Kidney (tissue), 14 donors: ENCODE data around the gene GMPR. TPM values are rescaled to one million over a fixed set of nuclear protein-coding genes. Genes with fewer than 3 reads are reported as not detected.
A peak's percentile ranks its signal among the peaks of the same experiment; 100 is the strongest.

Experiments used
- DNase-seq, 5 donors: peaks; one replicate each; pipeline ENCODE4 v3.0.0-alpha.2; 2013 to 2020
- FAIRE-seq: peaks from 2 replicates; lab custom pipeline; 2012; peaks lifted over from hg19 to GRCh38; lab: Jason Lieb, UNC
- H3K27ac ChIP-seq, 2 donors: one replicate each; pipeline ENCODE4 v1.7.0; 2013; ENCODE audit warnings: low read depth in 2 of 2, low read length in 2 of 2, inconsistent platforms in 1 of 2
- H3K27me3 ChIP-seq: one replicate; pipeline ENCODE4 v1.7.1; 2013; ENCODE audit warnings: low read length, inconsistent platforms; ENCODE audit not compliant: control insufficient read depth, insufficient read depth
- H3K36me3 ChIP-seq, 3 donors: one replicate each; pipeline versions ENCODE4 v1.7.0 to v1.7.1; 2013; ENCODE audit warnings: low read length in 3 of 3, control low read depth in 1 of 3, inconsistent platforms in 1 of 3; ENCODE audit not compliant: insufficient read depth in 3 of 3, control insufficient read depth in 2 of 3
- H3K4me1 ChIP-seq, 3 donors: one replicate each; pipeline versions ENCODE4 v1.7.0 to v1.7.1; 2013; ENCODE audit warnings: low read length in 3 of 3, inconsistent platforms in 1 of 3, low read depth in 1 of 3; ENCODE audit not compliant: control insufficient read depth in 2 of 3, insufficient read depth in 2 of 3
- H3K4me3 ChIP-seq, 3 donors: one replicate each; pipeline versions ENCODE4 v1.7.0 to v1.8.1; 2013; ENCODE audit warnings: low read length in 3 of 3, control low read depth in 1 of 3, inconsistent platforms in 1 of 3
- H3K9ac ChIP-seq, 3 donors: one replicate each; pipeline versions ENCODE4 v1.7.0 to v1.7.1; 2013; ENCODE audit warnings: low read length in 3 of 3, control low read depth in 1 of 3, inconsistent platforms in 1 of 3
- H3K9me3 ChIP-seq, 3 donors: one replicate each; pipeline versions ENCODE4 v1.7.0 to v1.7.1; 2013; ENCODE audit warnings: low read length in 3 of 3, control low read depth in 1 of 3, inconsistent platforms in 1 of 3; ENCODE audit not compliant: control insufficient read depth in 2 of 3, insufficient read depth in 1 of 3
- CTCF ChIP-seq: IDR thresholded peaks from 3 replicates; pipeline ENCODE4 v1.5.1; 2012; ENCODE audit warnings: mild to moderate bottlenecking, moderate library complexity, borderline replicate concordance; ENCODE audit not compliant: insufficient read depth; ENCODE audit errors: extremely low read depth
- intact Hi-C: fragments of 100-400 bp; cut with DNase I; formaldehyde crosslinking; loops from one replicate; pipeline ENCODE4 v1.11.1; 2022
- polyA plus RNA-seq: library from polyadenylated mRNA; stranded (reverse); fragments of 350-450 nt; fragmentation: Illumina TruSeq; extraction: RNeasy Lipid Tissue Mini Kit (QIAGEN cat#74804); gene quantifications from one replicate; pipeline ENCODE4 v1.2.3, GENCODE V29; 2014; ENCODE audit warnings: low read depth, low replicate concordance; ENCODE audit not compliant: insufficient read depth
- total RNA-seq: library from RNA; stranded (reverse); fragmentation: NEBNext Ultra II Directional; extraction: Animal tissue kit (Norgen Biotek cat#: 25700); gene quantifications from one replicate; pipeline ENCODE4 v1.2.1, GENCODE V29; 2021
- donor health status: control.
- donor health status: control.
- donor health status: control.
- donor health status: control.
- donor health status: control.
- donor health status: DM: yes; HTN: yes; CAD: no.
- donor health status: Normal renal cell carcinoma (clear cell type).

The GMPR gene
- total and polyA plus RNA-seq, 2 donors from 2014 or later: 51.4 to 54.5 TPM

GRCh38 chr6:16285467-16286150, 47.2 kb downstream of the GMPR start:
- peak in 1 of 5 donors; percentile 39 for DNase-seq
- no peak overlapping the region for H3K4me3 ChIP-seq
- no peaks in the 10 kb centered on the region for H3K27me3 ChIP-seq
- no peak for FAIRE-seq
- TF ChIP-seq CTCF: no peak
- H3K4me1 ChIP-seq: peaks cover 0 to 7% (median 6%) of the 10 kb centered on the region in 3 donors
- peak overlapping the region in 1 of 2 donors; percentile 13 for H3K27ac ChIP-seq
- no peaks in the 10 kb centered on the region for H3K36me3 ChIP-seq
- H3K9me3 ChIP-seq: no peaks in the 10 kb centered on the region
- intact Hi-C loops: no loop called here
- H3K9ac ChIP-seq: no peak overlapping the region

GRCh38 chr6:16286151-16286522, 47.8 kb downstream of the GMPR start:
- H3K27ac ChIP-seq: no peak overlapping the region
- no peak overlapping the region for H3K4me3 ChIP-seq
- FAIRE-seq: no peak
- peak; percentile 60 for TF ChIP-seq CTCF
- no peak overlapping the region for H3K9ac ChIP-seq
- peak; percentile 64 to 82 (median 72) for DNase-seq
- H3K36me3 ChIP-seq: no peaks in the 10 kb centered on the region
- intact Hi-C loops: no loop called here
- H3K9me3 ChIP-seq: no peaks in the 10 kb centered on the region
- no peaks in the 10 kb centered on the region for H3K27me3 ChIP-seq
- H3K4me1 ChIP-seq: peaks cover 0 to 7% (median 6%) of the 10 kb centered on the region in 3 donors

- Histone ChIP-seq H3K4me3 (no peak overlapping the region), H3K36me3 (no peaks in the 10 kb centered on the region), H3K4me1 (peaks cover 0 to 7% (median 6%) of the 10 kb centered on the region in 3 donors), H3K9ac (no peak overlapping the region), H3K27me3 (no peaks in the 10 kb centered on the region), H3K9me3 (no peaks in the 10 kb centered on the region), H3K27ac (no peak overlapping the region)
- intact Hi-C loops: no loop called here
- FAIRE-seq: no peak
- DNase-seq: peak in 2 of 5 donors; percentile 42 to 67
- no peak for TF ChIP-seq CTCF
Observed at GRCh38 chr6:16288163-16288562, 49.8 kb downstream of the GMPR start.
